ENCODE data around the gene FOXC1.

Gene FOXC1

DNA sequence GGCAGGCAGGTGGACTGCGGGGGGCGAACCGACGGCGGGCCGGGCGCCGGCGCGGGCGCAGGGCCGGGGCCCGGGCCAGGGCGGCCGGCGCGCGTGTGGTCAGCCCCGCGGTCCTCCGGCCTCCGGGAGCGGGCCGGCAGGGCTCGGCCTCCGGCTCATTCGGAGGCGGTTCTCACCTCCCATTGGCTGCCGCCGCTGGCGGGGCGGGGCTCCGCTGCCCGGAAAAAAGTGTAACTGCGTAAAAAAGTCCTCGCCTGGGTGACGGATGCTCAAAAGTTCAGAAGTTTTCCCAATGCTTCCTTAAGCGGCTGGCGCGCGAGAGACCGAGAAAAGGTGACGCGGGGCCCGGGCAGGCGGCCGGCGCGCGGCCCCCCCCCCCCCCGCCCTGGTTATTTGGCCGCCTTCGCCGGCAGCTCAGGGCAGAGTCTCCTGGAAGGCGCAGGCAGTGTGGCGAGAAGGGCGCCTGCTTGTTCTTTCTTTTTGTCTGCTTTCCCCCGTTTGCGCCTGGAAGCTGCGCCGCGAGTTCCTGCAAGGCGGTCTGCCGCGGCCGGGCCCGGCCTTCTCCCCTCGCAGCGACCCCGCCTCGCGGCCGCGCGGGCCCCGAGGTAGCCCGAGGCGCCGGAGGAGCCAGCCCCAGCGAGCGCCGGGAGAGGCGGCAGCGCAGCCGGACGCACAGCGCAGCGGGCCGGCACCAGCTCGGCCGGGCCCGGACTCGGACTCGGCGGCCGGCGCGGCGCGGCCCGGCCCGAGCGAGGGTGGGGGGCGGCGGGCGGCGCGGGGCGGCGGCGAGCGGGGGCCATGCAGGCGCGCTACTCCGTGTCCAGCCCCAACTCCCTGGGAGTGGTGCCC, at the start of gene FOXC1:
Gene FOXC1 (plus strand): TSS at position 268 of the 849 bp plus-strand sequence. CDS start 531 bp downstream, at position 799.
- no peak for DNase-seq (ENCODE audit: low read depth)

DNA sequence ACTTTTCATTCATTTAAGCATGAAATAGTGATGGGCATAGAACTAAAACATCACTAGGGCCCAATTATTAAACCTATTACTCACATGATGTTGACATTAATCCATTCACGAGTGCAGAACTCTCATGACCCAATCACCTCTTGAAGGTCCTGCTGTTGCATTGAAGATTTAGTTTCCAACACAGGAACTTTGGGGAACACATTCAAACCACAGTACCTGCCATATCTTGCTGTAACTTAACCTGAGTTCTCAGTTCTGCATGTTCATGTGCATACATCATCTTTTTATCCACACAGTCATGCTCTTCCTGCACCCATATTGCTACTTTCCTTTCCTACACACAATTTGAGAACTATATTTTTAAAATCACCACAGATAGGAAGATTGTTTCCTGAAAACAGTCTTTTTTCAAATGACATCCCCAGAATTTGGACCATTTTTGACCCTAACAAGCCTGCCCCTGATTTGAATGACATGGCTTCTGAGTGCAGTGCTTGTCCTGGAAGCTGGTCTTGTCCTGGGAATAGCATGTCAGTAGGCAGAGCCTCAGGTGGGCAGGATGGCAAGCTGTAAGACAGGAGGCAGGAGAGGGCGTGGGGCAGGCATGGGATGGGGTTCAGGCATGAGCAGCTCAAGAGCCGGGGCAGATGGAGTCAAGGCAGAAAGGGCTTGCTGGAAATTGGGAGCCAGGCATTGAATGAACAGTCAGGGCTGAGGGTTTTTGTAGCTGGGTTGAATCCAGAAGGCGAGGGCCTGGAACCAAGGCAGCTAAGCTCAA, 49.2 kb upstream of the FOXC1 start:
- DNase-seq (ENCODE audit: low read depth) = no peak

GRCh38 chr6:1561355-1561754, 48.4 kb upstream of the FOXC1 start:
- no peak for DNase-seq (ENCODE audit: low read depth)

- no peak for DNase-seq (ENCODE audit: low read depth)
Measured at GRCh38 chr6:1562171-1562955, 47.4 kb upstream of the FOXC1 start.

DNA sequence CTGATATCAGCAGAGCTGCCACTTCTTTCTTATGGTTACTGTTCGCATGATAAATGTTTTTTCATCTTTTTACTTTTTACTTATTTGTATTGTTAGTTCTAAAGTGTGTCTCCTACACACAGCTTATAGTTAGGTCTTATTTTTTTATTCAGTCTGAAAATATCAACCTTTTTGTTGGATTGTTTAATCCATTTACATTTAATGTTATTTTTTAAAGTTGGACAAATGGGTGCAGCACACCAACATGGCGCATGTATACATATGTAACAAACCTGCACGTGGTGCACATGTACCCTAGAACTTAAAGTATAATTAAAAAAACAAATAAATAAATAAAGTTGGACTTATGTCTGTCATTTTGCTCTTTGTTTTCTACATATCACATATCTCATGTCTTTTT, 40.3 kb upstream of the FOXC1 start:
- DNase-seq (ENCODE audit: low read depth) = no peak

- DNase-seq (ENCODE audit: low read depth) = no peak
Measured at GRCh38 chr6:1570848-1571247, 38.9 kb upstream of the FOXC1 start.

DNA sequence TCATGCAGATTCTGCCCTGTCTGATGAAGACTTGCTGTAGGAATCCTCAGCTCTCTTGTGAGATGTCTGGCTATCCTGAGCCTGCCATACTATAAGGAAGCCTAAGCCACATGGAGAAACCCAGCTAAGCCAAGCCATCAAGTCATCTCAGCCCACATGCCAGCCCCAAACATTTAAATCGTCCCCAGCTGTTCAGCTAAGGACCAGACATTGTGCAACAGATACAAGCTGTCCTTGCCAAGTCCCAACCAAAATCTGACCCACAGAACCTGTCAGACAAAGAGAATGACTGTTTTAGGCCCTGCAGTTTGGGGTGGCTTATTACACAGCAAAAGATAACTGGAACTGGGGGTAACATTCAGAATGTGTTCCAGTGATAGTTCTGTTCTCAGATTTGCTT, 36.8 kb upstream of the FOXC1 start:
- no peak for DNase-seq (ENCODE audit: low read depth)

DNA sequence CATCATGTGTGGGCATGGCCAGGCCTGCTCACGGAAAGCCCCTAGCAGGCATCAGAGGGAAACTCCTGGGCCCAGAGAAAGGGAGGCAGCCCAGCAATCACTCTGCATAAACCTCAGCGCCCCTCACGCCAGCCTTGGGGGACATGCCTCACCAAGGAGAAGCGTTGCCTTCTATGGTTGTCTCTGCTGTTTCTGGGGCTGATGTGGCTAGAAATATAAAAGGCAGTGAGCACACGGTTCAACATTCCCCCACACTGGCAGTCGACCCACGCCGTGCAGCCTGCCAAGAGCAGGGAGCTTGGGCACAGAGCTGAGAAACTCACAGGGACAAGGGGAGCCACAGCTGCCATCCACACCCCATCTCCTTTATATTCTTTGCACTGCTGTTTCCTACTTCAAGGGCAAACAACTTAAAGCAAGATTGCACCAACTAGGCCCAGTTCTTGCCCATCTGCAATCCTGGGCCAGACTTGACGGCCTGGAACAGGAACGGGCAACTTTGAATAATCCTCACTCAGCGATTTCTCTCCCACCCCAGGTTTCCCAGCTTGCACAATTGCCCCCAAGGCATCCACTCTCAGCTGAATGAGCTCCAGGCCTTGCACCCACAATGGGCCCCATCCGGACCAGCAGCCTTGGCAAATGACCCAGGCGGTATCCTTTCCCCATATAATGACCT, 35.5 kb upstream of the FOXC1 start:
- DNase-seq (ENCODE audit: low read depth) = no peak

DNA sequence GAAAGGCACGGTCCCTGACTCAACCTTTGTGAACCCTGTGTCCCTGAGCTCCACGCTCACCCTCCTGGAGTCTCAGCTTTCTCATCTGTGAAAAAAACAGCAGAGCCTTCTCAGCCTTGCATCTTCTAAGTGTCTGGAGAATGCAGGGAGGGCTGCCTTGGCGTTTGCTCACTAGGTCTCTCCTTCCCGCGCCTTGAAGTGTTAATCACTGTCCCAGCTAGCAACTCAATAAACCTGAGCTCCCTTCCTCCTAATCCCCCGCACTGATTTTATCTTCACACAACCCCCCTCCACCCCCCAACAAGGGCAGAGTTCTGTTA, 34.9 kb upstream of the FOXC1 start:
- no peak for DNase-seq (ENCODE audit: low read depth)

GRCh38 chr6:1575210-1576041, 34.3 kb upstream of the FOXC1 start:
- DNase-seq (ENCODE audit: low read depth) = no peak

- no peak for DNase-seq (ENCODE audit: low read depth)
Measured at GRCh38 chr6:1576166-1576565, 33.5 kb upstream of the FOXC1 start.

GRCh38 chr6:1576711-1577110, 33.0 kb upstream of the FOXC1 start:
- no peak for DNase-seq (ENCODE audit: low read depth)

- DNase-seq (ENCODE audit: low read depth) = no peak
Measured at GRCh38 chr6:1577146-1577680, 32.5 kb upstream of the FOXC1 start.

GRCh38 chr6:1577896-1578745, 31.6 kb upstream of the FOXC1 start:
- DNase-seq (ENCODE audit: low read depth) = no peak

GRCh38 chr6:1579096-1579495, 30.6 kb upstream of the FOXC1 start:
- DNase-seq (ENCODE audit: low read depth) = no peak

GRCh38 chr6:1580109-1580508, 29.6 kb upstream of the FOXC1 start:
- no peak for DNase-seq (ENCODE audit: low read depth)

GRCh38 chr6:1580585-1580984, 29.1 kb upstream of the FOXC1 start:
- DNase-seq (ENCODE audit: low read depth) = no peak

DNA sequence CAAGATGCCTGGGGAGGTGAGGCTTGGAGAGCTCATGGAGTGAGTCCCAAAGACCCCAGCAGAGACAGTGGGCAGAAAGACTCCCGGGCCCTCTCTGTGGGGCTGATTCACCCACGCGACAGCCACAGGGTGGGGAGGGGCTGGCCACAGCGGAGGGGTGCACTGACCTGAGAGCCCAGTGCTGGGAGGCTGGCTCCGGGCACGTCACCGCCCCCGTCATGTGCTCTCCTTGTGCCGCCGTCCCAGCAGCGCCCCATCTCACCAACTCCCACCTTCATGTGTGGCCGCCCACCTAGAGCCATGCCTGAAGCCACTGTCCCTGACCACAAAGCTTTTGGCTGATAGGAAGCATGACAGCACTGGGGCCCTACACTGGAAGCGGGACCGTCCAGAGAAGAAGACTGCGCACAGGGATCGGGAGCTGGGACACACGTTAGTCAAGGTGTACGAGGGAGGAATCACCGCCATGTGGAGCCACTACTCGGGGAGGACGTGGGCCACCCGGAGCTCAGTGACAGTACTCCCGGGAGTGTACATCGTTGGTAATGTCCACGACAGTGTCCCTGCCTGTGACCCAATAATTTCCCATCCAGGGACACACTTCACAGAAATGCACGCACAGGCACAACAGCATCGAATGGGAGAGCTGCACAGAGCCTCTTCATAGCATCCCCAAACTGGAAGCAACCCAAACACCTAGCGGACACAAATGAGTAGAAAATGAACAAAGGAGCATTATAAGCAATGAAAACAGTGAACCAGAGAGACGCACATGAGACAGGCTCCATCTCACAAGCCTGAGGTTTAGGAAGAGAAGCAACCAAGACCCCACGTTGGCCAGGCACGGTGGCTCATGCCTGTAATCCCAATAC, 28.4 kb upstream of the FOXC1 start:
- DNase-seq (ENCODE audit: low read depth) = no peak

DNA sequence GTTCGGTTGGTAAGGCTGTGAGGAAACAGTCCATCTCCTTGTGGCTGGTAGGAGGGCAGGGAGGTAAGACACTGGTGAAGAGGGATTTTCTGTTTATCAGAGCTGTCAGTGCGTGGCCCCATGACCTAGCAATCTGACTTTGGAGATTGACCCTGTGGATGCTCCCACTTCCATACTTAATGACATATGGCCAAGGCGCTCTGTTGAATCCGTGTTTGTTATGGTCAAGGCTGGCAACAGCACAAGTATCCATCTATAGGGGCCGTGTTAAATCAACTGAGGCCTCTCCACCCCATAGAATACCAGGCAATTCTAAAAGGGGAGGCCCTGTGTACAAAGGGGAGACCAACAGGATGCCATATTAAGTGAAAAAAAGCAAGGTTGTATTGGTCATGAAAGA, 25.6 kb upstream of the FOXC1 start:
- no peak for DNase-seq (ENCODE audit: low read depth)
